ENCODE measurements around the gene MRLN.

The MRLN gene

GRCh38 chr10:59702347-59702746 lies 50.9 kb downstream of the MRLN start:
- no peak for DNase-seq

DNA sequence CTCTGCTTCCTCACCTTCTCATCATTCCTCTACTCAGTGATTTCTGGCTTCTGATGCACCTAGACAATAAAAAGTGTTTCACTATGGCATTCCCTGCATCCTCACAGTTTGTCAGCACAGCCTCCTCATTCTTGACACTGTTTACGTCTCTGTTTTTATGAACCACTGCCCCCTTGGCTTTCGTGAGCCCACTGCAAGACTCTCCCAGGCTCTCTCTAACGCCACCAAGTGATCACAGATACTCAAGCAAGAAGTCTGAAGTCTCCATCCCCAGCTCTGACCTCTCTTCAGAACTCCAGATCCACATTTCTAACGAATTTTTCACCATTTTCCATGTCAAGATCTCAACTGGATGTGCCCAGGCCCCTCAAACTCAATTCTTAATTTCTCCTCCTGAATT lies 52.5 kb downstream of the MRLN start:
- DNase-seq = no peak

DNA sequence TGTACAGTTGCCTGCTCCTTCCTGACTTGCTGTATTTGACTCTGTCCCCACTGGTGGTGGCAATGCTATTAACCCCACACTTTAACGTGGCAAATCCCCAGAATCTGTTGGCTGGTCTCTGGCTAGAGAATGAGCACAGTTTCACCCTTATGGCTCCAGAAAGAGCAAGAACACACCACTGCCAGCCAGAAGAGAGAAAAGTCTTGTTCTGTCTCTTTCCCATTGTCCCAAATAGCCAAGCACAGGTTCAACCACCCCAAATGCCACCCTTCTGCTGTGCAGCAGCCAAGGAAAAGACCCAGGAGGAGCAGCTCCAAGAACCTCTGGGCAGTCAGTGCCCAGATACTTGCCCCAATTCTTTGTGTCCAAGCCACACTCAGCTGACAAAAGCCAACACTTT lies 54.9 kb downstream of the MRLN start:
- DNase-seq = no peak

- DNase-seq = no peak
These were observed 57.6 kb downstream of the MRLN start for GRCh38 chr10:59695637-59696036.

DNA sequence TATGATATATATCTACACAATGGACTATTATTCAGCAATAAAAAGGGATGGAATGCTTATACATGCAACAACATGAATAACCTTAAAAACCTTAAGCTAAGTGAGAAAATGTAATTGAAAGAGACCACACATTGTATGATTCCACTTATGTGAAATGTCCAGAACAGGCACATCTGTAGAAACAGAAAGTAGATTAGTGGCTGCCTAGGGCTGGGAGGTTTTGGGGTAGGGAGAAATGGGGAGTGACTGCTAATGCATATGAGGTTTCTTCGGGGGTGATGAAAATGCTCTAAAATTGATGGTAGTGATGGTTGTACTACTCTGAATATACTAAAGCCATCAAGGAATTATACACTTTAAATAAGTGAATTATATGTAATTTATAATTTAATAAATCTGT lies 58.3 kb downstream of the MRLN start:
- no peak for DNase-seq

- no peak for DNase-seq
These were observed 61.1 kb downstream of the MRLN start for GRCh38 chr10:59692113-59692512.

DNA sequence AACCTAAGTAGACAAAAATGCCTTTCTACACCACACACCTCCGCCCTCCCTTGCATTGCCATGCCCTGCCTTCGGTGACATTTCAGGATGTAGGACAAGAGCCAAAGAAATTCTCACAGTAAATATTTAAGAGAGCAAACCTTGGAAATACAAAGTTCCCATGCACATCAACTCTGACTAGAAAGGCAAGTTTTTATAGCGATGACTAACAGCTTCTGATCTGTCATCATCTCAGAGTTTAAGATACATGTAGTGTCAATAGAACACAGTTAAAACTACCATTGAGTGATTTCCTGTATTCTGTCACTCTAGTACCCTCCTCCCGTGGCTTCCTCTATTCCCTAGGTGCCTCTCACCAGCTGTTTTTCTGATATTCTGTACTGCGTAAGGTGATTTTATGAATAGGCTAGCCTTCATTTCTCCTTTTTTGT lies 64.3 kb downstream of the MRLN start:
- no peak for DNase-seq

DNA sequence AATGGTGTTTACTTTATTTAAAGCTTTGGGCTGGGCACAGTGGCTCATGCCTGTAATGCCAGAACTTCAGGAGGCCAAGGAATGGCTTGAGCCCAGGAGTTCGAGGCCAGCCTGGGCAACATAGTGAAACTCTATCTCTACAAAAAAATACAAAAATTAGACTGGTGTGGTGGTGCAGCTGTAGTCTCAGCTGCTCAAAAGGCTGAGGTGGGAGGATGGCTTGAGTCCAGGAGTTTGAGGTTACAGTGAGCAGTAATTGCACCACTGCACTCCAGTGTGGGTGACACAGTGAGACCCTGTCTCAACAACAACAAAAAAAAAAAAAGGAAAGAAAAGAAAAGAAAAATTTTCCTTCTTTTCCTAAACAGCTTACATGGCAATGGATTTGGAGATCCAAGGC lies 65.6 kb downstream of the MRLN start:
- no peak for DNase-seq
